ENCODE data around the gene SSR1.

SSR1 gene

GRCh38 chr6:7236306-7237209 lies 76.4 kb downstream of the SSR1 start:
- no peak for DNase-seq

- DNase-seq = no peak
Measured at GRCh38 chr6:7235712-7236305, 77.2 kb downstream of the SSR1 start.

- no peak for DNase-seq
Measured at GRCh38 chr6:7234547-7234946, 78.5 kb downstream of the SSR1 start.

DNA sequence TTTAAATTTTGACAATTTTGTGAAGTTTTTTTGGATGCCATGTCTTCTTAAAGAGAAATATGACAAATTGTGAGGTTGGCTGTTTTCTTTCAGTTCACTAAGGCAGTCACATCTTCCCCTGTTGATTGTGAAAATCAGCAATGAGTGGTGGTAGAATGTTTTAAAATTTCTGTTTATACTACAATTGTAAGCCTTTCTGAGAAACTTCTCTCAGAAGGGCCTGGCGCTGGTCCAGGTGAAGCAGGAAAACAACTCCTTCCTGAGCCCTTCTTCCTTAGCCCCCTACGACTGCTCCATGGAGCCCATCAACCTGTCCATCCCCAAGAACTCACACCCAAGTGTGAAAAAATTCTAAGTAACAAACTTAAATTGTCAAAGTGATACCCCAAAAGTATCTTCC lies 80.6 kb downstream of the SSR1 start:
- no peak for DNase-seq

- no peak for DNase-seq
Measured at GRCh38 chr6:7230956-7231713, 81.9 kb downstream of the SSR1 start.

- no peak for DNase-seq
Measured at GRCh38 chr6:7230327-7230691, 82.7 kb downstream of the SSR1 start.

DNA sequence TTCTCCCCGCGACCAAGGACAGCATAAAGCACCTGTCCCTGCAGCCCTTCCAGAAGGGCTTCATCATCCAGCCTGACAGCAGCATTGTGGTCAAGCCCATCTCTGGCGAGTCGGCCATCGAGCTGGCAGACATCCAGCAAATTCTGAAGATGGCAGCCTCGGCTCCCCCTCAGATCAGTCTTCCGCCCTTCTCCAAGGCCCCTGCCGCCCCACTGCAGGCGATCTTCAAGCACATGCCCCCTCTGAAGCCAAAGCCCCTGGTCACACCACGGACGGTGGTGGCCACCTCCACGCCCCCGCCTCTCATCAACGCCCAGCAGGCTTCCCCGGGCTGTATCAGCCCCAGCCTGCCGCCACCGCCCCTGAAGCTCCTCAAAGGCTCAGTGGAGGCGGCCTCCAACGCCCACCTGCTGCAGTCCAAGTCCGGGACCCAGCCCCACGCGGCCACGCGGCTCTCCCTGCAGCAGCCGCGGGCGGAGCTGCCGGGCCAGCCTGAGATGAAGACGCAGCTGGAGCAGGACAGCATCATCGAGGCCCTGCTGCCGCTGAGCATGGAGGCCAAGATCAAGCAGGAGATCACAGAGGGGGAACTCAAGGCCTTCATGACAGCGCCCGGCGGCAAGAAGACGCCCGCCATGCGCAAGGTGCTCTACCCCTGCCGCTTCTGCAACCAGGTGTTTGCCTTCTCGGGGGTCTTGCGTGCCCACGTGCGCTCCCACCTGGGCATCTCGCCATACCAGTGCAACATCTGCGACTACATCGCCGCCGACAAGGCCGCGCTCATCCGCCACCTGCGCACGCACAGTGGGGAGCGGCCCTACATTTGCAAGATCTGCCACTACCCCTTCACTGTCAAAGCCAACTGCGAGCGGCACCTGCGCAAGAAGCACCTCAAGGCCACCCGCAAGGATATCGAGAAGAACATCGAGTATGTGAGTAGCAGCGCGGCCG lies 83.3 kb downstream of the SSR1 start:
- DNase-seq = no peak

GRCh38 chr6:7228662-7229375 lies 84.2 kb downstream of the SSR1 start:
- no peak for DNase-seq

DNA sequence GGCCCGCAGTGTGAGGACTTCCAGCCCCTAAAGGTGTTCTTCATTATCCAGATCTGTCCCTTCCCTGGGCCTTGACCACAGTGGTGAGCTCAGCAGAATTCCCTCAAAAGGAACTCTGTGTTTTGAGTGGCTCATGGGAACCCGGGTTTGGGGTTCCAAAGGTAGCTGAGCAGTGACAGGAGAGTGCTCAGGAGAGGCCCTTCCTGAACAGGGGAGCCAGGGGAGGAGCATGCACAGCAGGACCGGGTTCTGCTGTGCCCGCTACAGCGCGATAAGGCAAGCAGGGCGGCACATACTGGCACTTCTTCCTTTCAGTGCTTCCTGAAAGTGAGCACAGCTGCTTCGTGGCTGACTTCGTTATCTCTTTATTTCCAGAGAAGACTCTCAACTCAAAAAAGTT lies 88.3 kb downstream of the SSR1 start:
- no peak for DNase-seq

DNA sequence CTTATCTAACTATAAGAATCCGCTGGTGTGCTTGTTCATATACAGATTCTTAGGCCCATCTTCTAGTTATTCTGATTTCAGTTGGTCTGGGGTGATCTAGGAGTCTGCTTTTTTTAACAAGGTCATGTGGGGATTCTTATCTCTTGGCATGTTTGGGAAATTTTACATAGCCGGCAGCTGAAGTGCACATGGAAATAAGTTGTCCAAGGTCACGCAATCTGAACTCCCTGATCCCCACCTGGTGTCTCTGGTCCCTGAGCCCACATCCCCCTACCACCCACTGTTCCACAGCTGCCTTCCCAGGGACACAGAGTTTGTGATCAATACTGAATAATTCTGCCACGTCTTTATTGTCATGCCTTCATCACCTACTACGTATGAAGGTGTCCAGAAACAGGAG lies 90.8 kb downstream of the SSR1 start:
- DNase-seq = no peak

DNA sequence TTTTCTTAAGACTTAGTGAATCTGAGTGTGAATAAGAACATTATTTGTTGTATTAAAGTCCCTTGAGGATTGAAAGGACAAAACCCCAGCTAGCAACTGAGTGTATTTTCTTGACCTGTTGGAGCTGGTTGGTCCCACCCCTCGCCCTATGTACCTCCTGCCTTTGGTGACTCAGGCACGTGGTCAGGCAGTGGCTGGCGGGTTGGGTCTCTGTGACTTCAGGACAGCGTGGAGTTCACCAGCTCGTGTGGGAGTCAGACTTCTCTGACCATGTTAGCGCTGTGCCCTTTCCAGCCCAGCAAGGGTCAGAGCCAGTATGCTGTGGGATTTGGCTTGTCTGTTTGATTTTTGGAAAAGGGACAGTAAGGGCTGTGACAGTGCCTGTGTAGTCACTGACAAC lies 93.7 kb downstream of the SSR1 start:
- no peak for DNase-seq

- no peak for DNase-seq
Measured at GRCh38 chr6:7218406-7218988, 94.5 kb downstream of the SSR1 start.

Measured in NCI-H524 treated with DMSO at 0.1 percent for 48 hours (cell line).